ENCODE data around the gene DDI1. TPM values are rescaled to one million over a fixed set of nuclear protein-coding genes. Genes with fewer than 3 reads are reported as not detected.
"Not testable (repeated sequence)": the region's sequence is repeated elsewhere in the genome, so short reads cannot be mapped to it uniquely, and the experiment has no call there.

Gene DDI1
- total RNA-seq, 1 donor from 2014 or later = not detected

DNA sequence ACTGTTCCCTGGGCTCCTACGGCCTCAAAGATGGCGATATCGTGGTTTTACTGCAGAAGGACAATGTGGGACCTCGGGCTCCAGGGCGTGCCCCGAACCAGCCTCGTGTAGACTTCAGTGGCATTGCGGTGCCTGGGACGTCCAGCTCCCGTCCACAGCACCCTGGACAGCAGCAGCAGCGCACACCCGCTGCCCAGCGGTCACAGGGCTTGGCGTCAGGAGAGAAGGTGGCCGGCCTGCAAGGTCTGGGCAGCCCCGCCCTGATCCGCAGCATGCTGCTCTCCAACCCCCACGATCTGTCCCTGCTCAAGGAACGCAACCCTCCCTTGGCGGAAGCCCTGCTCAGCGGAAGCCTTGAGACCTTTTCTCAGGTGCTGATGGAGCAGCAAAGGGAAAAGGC, 555 bp downstream of the DDI1 start:
- no peak for FAIRE-seq

DNA sequence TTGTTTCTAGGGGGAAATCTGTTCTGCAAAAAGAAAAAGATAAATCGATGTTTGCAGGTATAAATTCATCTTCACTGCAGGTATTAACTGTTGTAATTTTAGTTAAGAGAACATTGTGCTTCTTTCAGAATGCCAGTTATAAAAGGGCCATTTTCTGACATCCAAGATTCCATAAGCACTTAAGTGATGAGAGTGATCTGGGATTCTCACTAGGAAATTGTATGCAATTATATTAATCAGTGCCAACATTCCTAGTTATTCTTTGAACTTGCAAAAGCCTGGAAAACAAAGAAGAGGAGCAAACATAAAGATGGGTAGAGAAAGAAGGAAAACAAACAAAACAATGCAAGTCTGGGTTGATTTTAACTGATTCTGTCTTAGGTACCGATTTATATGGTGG, 5.4 kb downstream of the DDI1 start:
- FAIRE-seq (no peak), DNase-seq (ENCODE audit: low spot score in 2 of 2) (no peak)

More for the DNA sequence above, 555 bp downstream of the DDI1 start:
- DNase-seq (ENCODE audit: low spot score in 2 of 2) = no peak

DNA sequence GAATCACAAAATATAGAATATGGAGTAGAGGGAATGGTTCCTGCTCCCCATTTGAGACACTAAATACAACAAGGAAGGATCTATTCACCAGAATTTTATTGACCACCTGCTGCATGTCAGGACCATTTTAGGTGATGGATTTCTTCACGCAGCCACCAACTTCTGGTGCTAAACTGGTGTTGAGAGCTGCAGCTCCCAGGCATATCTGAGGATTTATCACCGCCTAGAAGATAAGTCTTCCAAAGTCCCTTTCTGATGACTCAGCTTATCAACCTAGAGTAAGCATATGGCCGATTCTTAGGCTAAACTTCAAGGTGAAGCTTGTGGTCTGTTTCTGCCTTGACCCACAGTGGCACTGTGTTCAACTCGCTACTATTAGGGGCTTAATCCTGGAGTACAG, 6.7 kb downstream of the DDI1 start:
- no peak for FAIRE-seq
- no peak for DNase-seq (ENCODE audit: low spot score in 2 of 2)

DNA sequence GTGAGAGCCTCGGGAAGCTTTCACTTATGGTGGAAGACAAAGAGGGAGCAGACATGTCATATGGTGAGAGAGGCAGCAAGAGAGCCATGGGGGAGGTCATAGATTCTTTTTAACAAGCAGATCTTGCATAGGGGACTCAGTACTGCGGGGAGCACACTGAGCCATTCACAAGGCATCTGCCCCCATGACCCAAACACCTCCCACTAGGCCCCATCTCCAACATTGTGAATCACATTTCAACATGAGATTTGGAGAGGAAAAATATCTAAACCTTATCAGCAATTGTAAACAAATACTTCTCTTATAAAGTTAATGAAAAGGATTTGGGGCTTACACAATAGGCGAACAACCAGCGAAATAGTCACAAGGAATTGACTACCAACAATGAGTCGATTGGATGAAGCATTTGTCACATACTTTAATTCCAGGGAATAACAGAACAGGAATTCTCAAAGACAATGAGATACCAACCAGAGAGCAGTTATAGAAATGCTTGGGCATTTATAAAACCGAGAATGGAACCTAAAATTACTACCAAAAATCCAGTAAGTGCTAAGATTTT, 7.3 kb downstream of the DDI1 start:
- no peak for FAIRE-seq
- DNase-seq (ENCODE audit: low spot score in 2 of 2) = no peak

DNA sequence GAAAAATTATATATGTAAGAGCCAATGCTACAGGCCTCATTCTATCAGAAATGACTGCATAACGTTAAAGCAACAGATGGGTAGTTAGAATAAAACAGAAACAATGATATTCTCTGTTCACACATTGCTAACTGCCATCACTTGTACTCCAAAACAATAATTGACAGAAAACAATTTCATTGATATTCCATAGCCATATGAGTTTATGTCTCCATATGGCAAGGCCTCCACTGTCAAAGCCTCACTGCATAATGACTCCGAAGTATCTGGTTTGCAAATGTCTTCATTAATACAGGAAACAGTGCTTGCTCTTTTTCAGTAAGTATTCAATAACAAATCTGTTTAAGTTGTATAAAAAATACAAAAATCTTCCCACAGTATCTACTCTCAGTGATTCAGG, 9.9 kb downstream of the DDI1 start:
- no peak for FAIRE-seq

DNA sequence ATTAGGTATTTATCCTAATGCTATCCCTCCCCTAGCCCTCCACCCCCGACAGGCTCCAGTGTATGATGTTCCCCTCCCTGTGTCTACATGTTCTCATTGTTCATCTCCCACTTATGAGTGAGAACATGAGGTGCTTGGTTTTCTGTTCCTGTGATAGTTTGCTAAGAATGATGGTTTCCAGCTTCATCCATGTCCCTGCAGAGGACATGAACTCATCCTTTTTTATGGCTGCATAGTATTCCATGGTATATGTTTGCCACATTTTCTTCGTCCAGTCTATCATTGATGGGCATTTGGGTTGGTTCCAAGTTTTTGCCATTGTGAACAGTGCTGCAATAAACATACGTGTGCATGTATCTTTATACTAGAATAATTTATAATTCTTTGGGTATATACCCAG, 10.4 kb downstream of the DDI1 start:
- not testable (repeated sequence) for DNase-seq (ENCODE audit: low spot score in 2 of 2); FAIRE-seq

More for the DNA sequence above, 9.9 kb downstream of the DDI1 start:
- no peak for DNase-seq (ENCODE audit: low spot score in 2 of 2)

DNA sequence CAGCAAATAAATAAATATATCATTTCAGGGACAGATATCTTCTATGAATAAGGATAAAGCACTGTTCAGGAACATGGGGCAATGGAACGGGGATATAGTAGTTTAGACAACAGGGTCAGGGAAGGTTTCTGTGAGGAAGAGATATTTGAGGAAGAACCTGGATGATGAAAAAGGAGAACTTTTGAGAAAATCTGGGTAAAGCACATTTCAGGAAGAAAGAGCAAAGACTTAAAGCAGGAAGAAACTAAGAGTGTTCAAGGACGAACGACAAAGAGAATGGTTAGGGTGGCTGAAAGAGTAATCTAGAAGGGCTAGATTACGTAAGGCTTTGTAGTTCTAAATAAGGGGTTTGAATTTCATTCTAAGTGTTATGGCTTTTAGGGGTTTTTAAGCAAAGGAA, 12.7 kb downstream of the DDI1 start:
- no peak for FAIRE-seq
- no peak for DNase-seq (ENCODE audit: low spot score in 2 of 2)

DNA sequence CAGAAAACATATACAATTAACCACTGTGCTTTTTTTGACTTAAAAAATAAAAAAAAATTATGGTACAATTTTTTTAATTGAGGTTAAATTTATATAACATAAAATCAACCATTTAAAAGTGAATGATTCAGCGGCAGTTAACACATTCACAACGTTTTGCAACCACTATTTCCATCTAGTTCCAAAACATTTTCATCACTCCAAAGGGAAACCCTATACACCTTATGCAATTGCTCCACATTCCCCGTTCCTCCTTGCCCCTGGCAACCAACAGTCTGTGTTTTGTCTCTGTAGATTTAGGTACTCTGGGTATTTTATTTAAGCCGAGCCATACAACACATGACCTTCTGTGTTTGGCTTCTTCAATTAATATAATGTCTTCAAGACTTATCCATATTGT, 15.3 kb downstream of the DDI1 start:
- FAIRE-seq = no peak
- no peak for DNase-seq (ENCODE audit: low spot score in 2 of 2)

DNA sequence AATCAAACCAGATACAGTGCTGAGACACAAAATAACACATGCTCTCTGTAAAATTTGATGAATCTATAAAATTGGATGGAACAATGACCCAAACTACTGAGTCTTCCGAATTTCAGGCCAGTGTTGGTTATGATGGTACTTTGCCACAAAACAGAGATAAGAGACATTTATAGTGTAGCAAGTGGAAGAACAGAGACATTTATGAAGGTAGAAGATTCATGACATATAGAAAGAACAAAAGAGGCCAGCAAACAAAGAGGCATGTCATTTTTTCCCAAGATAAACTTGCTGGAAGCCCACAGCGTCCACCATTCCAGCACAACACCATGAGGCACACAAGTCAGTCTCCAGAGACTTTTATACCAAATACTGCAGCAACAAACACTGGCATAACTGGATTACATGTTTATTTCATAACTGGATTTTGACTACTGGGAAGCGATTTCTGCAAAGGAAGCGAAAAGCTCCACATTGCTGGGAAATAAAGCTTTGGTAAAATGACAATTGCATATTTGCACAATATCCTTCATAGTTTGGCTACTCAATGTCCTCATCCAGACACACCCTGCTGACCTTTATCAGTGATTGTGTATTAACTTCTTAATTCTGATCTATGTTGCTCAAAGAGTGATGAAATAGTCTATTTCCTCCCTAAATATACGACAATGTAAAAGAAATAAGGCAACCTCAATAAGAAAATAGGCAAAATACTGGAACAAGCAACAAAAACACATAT, 17.5 kb downstream of the DDI1 start:
- FAIRE-seq = no peak
- no peak for DNase-seq (ENCODE audit: low spot score in 2 of 2)

DNA sequence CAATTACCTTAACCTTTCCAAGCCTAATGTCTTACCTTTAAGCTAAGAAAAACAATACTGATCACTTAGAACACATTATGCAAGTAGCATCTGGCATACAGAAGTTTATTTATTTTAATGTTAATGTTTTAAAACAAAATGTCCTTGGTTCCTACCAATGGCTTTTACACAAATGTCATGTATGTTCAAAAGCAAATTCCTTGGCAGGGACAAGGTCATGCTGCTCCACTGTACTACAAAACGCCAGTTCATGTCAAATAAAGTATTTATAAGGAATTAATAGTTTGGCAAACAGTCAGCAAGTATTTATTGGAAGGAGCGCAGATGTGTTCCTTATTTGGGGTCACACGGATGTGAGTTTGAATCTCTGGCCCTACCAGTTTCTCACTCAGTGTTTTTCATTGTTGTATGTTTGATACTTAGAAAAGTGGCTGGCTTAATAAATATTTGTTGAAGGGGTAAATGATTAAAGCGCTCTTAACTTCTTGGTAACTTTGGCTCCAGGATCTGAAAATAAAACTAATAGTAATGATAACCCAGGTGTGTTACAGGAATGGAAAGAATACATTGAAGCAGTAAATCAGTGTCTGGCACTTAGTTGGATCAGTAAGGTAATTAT, 18.6 kb downstream of the DDI1 start:
- DNase-seq (ENCODE audit: low spot score in 2 of 2) = no peak
- no peak for FAIRE-seq

DNA sequence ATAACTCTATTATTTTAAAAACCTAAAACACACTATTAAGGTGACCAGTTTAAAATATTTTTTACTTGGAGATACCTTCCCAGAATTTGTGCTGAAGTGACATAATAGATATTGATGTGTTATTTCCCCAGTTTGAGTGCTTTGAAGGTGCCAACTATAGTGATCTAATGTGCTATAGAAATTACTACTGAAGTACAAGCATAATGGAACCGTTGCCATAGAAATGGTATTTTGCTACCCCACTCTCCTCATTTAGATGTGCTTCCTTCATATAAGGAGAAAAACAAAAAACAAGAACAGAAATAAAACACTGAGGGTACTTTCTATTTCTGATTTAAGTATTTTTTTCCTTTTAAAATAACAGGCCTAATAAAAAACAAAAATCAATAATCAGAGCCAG, 19.2 kb downstream of the DDI1 start:
- no peak for DNase-seq (ENCODE audit: low spot score in 2 of 2)

DNA sequence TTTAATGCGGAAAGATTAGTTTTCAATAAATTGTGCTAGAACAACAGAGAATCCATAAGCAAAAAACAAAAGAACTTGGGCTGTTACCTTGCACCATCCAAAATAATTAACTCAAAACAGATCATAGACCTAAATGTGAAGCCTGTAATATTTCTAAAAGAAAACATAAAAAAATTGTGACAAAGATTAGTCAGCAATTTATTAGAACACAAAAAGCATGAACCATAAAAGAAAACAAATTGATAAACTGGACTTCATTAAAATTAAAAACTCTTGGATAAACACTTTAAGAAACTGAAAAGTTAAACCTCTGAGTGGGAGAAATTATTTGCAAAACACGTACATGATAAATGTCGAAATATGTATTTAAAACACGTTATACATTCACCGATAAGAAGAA, 21.5 kb downstream of the DDI1 start:
- FAIRE-seq (peak; percentile 45), DNase-seq (ENCODE audit: low spot score in 2 of 2) (no peak)

More for the DNA sequence above, 19.2 kb downstream of the DDI1 start:
- no peak for FAIRE-seq

DNA sequence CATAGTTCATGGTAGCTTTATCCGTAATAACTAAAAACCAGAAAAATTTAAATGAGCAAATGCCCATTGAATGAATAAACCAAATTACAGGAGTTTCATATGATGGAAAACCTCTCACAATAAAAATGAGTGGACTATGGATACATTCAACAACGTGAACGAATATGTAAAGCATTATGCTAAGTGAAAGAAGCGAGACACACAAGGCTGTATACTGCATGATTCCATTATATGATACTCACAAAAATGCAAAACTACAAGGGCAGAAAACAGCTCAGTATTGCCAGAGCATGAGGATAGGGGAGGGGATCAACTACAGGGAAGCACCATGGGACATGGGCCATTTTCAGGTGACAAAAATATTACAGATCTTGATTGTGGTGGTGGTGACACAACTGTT, 22.2 kb downstream of the DDI1 start:
- DNase-seq (ENCODE audit: low spot score in 2 of 2) (no peak), FAIRE-seq (no peak)

DNA sequence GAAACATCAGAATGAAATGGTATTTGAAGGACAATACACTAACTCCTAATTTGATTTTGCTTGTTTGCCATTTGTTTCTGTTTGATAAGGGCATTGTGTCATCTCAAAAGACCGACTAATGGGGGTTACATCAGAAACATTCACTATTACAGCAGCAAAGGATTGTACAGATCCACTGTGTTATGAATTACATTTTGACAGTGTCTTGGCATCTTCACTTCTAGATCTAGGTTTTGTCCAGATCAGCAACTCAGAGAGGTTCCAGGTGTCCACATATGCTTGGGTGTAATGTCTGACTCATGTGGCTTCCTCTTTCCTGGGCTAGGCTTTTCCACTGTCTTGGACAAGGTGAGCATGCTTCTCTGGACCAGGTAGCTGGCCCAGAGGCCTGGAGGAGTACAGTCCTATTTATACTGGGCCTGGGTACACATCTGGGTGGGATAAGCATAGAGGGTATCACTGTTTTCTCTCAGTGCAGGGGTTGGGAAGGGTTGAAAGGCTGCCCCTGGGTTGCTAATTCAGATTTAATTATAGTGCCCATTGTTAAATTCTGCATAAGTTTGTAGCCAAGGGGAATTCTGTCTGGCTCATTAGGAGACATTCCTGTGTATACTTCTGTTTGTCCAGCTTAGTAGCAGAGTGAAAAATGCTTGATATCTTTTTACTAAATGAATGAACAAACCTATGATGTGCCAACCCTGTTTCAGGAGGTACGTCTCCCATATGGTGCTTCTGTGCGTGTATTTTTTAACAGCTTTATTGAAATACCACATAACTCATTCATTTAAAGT, 23.8 kb downstream of the DDI1 start:
- DNase-seq (ENCODE audit: low spot score in 2 of 2) = no peak

DNA sequence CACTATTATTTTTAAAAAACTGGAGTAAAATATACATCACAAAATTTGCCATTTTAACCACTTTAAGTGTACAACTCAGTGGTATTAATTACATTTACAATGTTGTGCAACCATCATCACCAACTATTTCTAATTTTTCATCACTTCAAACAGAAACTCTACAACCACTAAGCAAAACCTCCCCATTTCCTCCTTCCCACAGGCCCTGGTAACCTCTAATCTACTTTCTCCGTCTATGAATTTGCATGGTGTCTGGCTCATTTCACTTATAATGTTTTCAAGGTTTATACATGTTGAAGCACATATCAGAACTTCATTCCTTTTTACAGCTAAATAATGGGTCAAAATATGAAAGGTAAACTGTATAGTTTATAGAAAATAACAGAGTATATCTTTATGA, 24.4 kb downstream of the DDI1 start:
- DNase-seq (ENCODE audit: low spot score in 2 of 2) (no peak), FAIRE-seq (no peak)

More for the DNA sequence above, 23.8 kb downstream of the DDI1 start:
- no peak for FAIRE-seq

DNA sequence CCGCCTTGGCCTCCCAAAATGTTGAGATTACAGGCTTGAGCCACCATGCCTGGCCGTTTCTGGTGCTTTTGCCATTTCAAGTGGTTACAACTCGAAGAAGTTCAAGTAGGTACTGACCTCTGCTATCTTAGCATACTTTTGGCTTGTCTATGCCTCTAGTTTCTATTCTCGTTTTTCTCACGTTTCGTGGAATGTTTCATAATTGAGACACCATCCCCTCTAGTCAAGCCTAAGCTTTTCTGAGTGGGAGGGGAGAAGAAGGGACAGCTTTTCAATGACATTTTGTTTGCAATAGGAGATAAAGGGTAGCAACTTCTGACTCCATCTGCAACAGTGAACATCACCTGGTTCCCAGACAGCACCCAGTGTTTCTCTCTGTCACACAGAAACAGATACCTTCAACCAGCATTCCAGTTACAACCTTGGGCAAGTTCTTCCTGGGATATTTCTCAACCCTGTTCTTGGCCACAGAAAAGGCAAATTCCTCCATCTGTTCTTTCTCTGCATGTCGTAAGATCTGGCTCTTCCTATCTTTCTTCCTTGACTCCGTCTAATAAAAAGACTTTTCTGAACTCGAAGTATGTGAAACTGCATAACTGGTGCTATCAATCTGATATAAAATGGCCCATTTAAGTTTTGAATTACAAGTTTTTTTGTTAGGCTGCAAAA, 25.5 kb downstream of the DDI1 start:
- FAIRE-seq = no peak
- DNase-seq (ENCODE audit: low spot score in 2 of 2) = no peak

DNA sequence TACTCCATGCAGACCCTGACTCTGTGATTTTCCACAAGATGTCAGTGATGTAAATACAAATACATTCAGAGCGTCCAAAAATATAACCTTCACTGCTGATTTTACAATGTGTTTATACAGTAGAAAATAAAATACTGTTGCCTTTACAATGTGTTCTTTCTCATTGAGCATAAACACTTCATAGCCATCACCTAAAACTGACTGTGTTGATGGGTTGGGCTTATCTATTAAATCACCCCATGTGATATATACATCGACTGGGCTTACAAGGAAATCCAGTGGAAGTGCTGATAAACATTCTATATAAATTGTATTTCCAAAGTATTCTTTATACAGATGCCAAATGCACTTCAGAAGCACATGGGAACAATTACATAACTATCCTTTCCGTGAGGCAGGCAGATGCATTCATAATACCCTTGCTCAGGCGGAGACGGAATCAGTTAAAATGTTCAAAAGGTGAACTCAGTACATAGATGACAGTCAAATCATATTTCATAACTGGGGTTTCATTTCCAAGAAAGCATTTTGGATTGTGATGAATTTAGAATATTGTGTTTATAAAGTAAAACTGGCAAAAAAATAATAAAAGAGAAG, 27.7 kb downstream of the DDI1 start:
- FAIRE-seq (no peak), DNase-seq (ENCODE audit: low spot score in 2 of 2) (no peak)

DNA sequence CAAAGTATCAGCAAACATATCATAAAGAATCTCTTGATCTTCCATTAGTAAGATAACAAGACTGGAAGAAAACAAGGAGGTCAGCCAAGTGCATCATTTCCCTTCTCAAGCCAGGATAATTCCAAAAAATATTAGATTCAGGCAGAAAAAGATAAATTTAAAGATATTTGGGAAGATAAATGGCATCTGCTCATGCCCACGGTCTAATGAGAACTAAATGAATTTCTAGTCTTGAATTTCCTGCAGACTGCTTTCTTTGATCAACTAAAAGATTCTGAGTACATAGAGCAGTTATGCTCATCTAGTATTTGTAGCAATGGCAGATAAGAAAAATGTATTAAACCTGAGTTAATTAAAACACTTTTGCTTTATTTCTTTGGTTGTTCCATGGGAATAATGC, 31.1 kb downstream of the DDI1 start:
- no peak for DNase-seq (ENCODE audit: low spot score in 2 of 2)
- no peak for FAIRE-seq

DNA sequence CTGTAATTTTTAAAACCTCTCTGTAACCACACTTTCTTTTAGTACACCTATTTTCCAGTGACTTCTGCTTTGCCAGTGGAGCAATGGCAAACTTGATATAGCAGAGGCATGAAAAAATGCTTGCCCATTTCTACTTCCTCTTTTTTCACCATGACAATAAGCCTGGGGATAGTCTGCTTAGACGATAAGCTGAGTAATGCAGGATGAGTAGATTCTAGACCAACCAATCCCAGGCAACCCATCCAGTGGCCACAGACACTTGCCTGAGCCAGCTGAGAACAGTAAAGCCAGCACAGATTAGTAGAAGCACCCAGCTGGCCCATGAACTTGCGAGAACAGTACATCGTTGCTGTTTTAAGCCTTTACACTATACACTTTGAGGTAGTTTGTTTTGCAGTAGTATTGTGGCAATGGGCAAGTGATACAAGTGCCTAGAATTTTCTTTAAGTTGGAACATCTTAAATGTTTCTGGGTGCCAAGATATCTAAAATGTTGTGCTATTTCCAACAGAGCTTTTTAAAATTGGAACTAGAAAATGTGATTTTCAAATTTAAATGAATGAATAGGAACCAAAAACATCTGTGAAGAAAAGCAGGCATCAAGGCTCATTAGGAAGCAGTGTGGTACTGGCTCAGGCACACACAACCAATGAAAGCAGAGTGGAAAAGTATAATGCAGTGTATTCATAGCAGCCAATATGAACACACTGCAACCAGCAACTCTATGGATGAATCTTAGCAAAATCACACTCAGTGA, 37.7 kb downstream of the DDI1 start:
- FAIRE-seq (no peak), DNase-seq (ENCODE audit: low spot score in 2 of 2) (no peak)

DNA sequence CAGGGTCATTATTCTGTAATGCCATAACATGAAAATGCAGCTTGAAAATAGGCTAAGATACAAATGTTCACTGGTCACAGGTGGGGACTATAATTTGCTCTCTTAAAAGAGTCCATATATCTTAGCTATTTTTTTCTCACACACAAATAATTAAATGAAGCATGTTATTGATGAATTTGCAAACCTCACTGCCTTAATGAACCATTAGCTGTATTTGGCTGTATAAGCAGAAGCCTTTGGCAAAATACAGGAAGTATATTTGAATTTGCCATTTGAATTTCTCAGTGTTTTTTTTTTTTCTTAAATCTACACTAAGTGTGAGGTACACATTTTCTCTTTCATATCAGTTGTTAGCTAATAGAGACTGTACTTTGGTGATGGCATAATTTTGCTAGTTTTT, 38.7 kb downstream of the DDI1 start:
- no peak for FAIRE-seq

More for the DNA sequence above, 38.7 kb downstream of the DDI1 start:
- DNase-seq (ENCODE audit: low spot score in 2 of 2) = no peak
